GM10248 (cell line): Measurements from ENCODE around the gene SLC24A3.

Experiments used
- CTCF ChIA-PET: fragments of 300-600 bp; sonication (Branson Sonifier 250); formaldehyde crosslinking; extraction: SDS; loops from one replicate; lab custom pipeline; 2021; ENCODE audit warnings: antibody characterized with exemption; lab: Yijun Ruan, JAX
- POLR2A ChIA-PET: fragments of 350-650 bp; sonication (Branson Sonifier 250); formaldehyde crosslinking; extraction: SDS; loops from one replicate; lab custom pipeline; 2020; ENCODE audit warnings: antibody characterized with exemption; lab: Yijun Ruan, JAX
- DNase-seq: peaks from one replicate; pipeline ENCODE4 v3.0.0; 2012; ENCODE audit errors: extremely low spot score
- CTCF ChIP-seq: IDR thresholded peaks from 2 replicates; pipeline ENCODE4 v1.5.1; 2012; ENCODE audit warnings: mild to moderate bottlenecking, low read depth; ENCODE audit errors: extremely low read depth, missing control alignments, control extremely low read depth

SLC24A3 gene

GRCh38 chr20:19363476-19363875 is 151.0 kb downstream of the SLC24A3 start:
- no peak for TF ChIP-seq CTCF
- DNase-seq: no peak
- ChIA-PET POLR2A (no interaction called here), CTCF (no interaction called here)

- CTCF ChIA-PET: no interaction called here
- POLR2A ChIA-PET: no interaction called here
- no peak for TF ChIP-seq CTCF
- DNase-seq: no peak
Observed at GRCh38 chr20:19367591-19367990, 155.1 kb downstream of the SLC24A3 start.

- TF ChIP-seq CTCF: no peak
- DNase-seq: no peak
- CTCF ChIA-PET: no interaction called here
- POLR2A ChIA-PET: no interaction called here
Observed at GRCh38 chr20:19368351-19368750, 155.9 kb downstream of the SLC24A3 start.

GRCh38 chr20:19370076-19371075 is 157.9 kb downstream of the SLC24A3 start:
- TF ChIP-seq CTCF: no peak
- no peak for DNase-seq
- CTCF ChIA-PET: no interaction called here
- POLR2A ChIA-PET: interaction anchor here (0.5 kb wide), 1 partner anchor 9 kb away, joined by 4 read pairs; no protein-coding TSS in a partner anchor

- POLR2A ChIA-PET: no interaction called here
- no peak for DNase-seq
- no peak for TF ChIP-seq CTCF
- CTCF ChIA-PET: no interaction called here
Observed at GRCh38 chr20:19371112-19371511, 158.7 kb downstream of the SLC24A3 start.

- no peak for TF ChIP-seq CTCF
- no peak for DNase-seq
- ChIA-PET POLR2A (no interaction called here), CTCF (no interaction called here)
Observed at GRCh38 chr20:19374216-19374615, 161.8 kb downstream of the SLC24A3 start.
